Caki2 (cell line): ENCODE data around the gene FSD1L. TPM values are rescaled to one million over a fixed set of nuclear protein-coding genes. Genes with fewer than 3 reads are reported as not detected.

Experiments used
- DNase-seq: peaks from one replicate; pipeline ENCODE4 v3.0.0-alpha.2; 2015; ENCODE audit warnings: low read depth
- in situ Hi-C: cut with HindIII; loops from 2 replicates; pipeline ENCODE4 v1.10.0; 2016; ENCODE audit warnings: low sequenced_read_pairs, low pct_unique_long_range_greater_than_20kb, mixed read lengths
- total RNA-seq: library from RNA; depleted of rRNA; stranded (reverse); fragments of >200 nt; shearing (Covaris generic); gene quantifications from 2 replicates; pipeline ENCODE4 v1.2.3, GENCODE V29; 2014; ENCODE audit warnings: low replicate concordance

Gene FSD1L
- total RNA-seq, 1 experiment from 2014 or later = 1.7 TPM

- DNase-seq = no peak
- in situ Hi-C loops = no loop called here
Measured at GRCh38 chr9:105431424-105432246, 16.2 kb upstream of the FSD1L start.

- no peak for DNase-seq
- in situ Hi-C loops = no loop called here
Measured at GRCh38 chr9:105432247-105432842, 15.5 kb upstream of the FSD1L start.

GRCh38 chr9:105435453-105435852 is 12.4 kb upstream of the FSD1L start:
- in situ Hi-C loops = no loop called here
- no peak for DNase-seq

- no peak for DNase-seq
- in situ Hi-C loops = no loop called here
Measured at GRCh38 chr9:105436783-105437182, 11.1 kb upstream of the FSD1L start.

- in situ Hi-C loops = no loop called here
- no peak for DNase-seq
Measured at GRCh38 chr9:105437704-105438103, 10.1 kb upstream of the FSD1L start.

GRCh38 chr9:105438141-105438806 is 9.6 kb upstream of the FSD1L start:
- DNase-seq = no peak
- in situ Hi-C loops = no loop called here

GRCh38 chr9:105439428-105439827 is 8.4 kb upstream of the FSD1L start:
- in situ Hi-C loops = no loop called here

GRCh38 chr9:105441616-105442160 is 6.1 kb upstream of the FSD1L start:
- in situ Hi-C loops = no loop called here
- DNase-seq = no peak

More at GRCh38 chr9:105439428-105439827, 8.4 kb upstream of the FSD1L start:
- no peak for DNase-seq

- in situ Hi-C loops = no loop called here
- DNase-seq = no peak
Measured at GRCh38 chr9:105443121-105443520, 4.7 kb upstream of the FSD1L start.

GRCh38 chr9:105444130-105444529 is 3.7 kb upstream of the FSD1L start:
- in situ Hi-C loops = no loop called here

GRCh38 chr9:105445203-105445881 is 2.5 kb upstream of the FSD1L start:
- in situ Hi-C loops = no loop called here
- no peak for DNase-seq

More at GRCh38 chr9:105444130-105444529, 3.7 kb upstream of the FSD1L start:
- DNase-seq = no peak

GRCh38 chr9:105447386-105447813 is 434 bp upstream of the FSD1L start:
- in situ Hi-C loops = no loop called here
- DNase-seq = no peak

GRCh38 chr9:105449081-105449480 is 1.2 kb downstream of the FSD1L start:
- in situ Hi-C loops = no loop called here
- DNase-seq = no peak

- in situ Hi-C loops = no loop called here
- DNase-seq = no peak
Measured at GRCh38 chr9:105452185-105452584, 4.4 kb downstream of the FSD1L start.

GRCh38 chr9:105455836-105456475 is 8.1 kb downstream of the FSD1L start:
- in situ Hi-C loops = no loop called here
- DNase-seq = no peak

- in situ Hi-C loops = no loop called here
- DNase-seq = no peak
Measured at GRCh38 chr9:105457560-105458294, 9.9 kb downstream of the FSD1L start.

GRCh38 chr9:105458404-105458803 is 10.6 kb downstream of the FSD1L start:
- in situ Hi-C loops = no loop called here
- no peak for DNase-seq
